ENCODE measurements around the gene NT5DC3.

Gene NT5DC3

DNA sequence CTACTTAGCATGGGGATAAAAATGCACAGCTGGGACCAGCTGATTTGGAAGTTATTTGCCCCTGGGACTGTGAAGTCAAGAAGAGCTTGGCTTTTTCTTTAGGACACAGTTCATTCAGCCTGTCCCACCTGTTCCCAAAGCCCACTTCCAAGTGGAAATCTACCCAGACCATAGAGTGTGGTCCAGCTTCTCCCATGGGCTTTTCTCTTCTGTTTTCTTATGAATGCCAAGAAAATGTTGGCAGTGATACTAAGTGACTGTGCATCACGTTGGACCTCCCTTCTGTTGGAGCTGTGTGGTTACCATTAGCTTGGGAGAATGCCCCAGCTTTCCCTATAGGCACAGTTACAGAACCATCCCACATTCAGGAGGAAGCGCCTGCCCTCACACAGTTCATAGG is 89.4 kb downstream of the NT5DC3 start:
- no peak for DNase-seq (ENCODE audit: low spot score)

DNA sequence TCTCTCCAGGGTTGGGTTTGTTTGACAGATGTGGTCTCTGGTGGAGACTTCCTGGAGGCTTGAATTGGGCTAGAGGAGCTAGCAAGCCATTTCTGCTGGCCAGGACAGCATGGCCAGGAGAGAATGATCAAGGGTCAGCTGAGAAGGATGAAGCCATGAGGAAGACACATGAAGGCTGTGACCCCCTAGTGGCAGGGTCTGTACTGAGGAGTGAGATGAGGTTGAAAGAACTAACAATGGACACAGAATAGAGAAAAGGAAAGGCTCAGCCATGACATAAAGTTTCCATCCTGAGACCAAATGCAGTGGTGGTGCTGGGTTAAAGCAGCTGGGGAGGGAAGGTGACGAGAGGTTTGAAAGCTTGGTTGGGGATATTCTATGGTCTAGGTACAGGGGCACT is 89.9 kb downstream of the NT5DC3 start:
- no peak for DNase-seq (ENCODE audit: low spot score)

DNA sequence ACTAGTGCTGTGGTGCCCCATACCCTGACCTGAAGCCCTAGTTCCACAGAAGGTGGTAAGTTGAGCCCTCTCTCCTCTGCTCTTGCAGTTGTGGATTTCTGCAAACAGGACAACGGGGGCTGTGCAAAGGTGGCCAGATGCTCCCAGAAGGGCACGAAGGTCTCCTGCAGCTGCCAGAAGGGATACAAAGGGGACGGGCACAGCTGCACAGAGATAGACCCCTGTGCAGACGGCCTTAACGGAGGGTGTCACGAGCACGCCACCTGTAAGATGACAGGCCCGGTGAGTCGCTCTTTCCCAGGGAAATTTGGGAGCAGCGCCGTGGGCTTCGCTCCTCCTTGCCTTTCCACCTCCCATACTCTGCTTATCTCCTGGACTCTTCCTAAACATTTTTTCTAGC is 92.2 kb downstream of the NT5DC3 start:
- no peak for DNase-seq (ENCODE audit: low spot score)

GRCh38 chr12:103748002-103748401 is 93.0 kb downstream of the NT5DC3 start:
- no peak for DNase-seq (ENCODE audit: low spot score)

DNA sequence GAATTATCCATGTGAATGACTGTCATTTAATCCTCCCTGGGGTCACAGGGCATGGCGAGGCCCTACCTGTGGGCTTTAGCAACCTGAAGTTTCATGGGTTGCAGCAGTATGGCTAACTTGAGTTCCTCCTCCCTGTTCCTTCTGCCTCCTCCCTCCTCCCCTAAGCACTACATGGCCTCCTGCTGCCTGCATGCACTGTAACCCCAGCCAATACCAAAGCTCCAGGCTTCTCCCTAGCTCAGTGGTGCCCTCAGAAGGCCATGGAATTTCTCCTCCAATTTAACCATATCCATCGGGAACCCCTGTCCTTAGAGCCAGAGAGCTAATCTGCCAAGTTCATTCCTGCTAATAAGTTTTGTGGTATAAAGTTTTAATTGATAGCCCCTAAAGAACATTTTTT is 95.1 kb downstream of the NT5DC3 start:
- DNase-seq (ENCODE audit: low spot score): no peak

DNA sequence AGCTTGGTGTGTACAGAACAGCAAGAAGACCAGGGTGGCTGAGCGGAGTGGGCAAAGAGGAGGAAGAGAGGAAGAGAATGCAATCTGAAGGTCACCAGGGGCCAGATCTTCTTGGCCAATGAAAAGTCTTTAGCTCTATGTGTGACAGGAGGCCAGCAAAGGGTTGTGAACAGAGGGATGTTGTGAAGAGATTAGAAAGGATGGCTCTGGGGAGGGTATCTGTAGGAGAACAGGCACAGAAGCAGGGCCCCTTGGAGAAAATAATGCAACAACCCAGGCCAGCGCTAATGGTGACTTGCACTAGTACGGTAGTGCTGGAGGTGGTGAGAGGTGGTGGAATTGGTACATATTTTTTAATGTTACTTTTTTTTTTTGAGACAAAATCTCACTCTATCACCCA is 97.2 kb downstream of the NT5DC3 start:
- DNase-seq (ENCODE audit: low spot score): no peak

DNA sequence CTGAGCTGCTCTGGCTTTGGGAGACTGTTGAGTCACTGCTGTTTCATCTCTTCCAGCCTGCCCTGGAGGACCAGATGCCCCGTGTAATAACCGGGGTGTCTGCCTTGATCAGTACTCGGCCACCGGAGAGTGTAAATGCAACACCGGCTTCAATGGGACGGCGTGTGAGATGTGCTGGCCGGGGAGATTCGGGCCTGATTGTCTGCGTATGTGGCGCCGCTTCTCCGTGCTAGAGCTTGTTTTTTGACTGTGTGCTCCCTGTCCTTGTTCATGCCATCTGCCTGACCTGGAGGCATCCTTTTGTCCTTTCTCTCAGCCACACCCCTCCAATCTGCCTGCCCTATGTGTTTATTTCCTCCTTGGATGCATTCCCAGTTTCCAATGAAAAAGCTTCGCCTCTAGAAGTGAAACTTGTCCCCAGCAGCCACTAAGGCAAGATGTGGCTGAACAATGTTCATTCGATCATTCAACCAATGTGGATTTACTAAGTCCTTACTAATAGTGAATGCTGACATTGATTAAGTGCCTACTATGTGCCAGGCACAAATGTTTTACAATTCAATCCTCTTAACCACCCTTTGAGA is 98.6 kb downstream of the NT5DC3 start:
- DNase-seq (ENCODE audit: low spot score): no peak

GRCh38 chr12:103737881-103738280 is 103.2 kb downstream of the NT5DC3 start:
- no peak for DNase-seq (ENCODE audit: low spot score)

GRCh38 chr12:103736572-103736971 is 104.5 kb downstream of the NT5DC3 start:
- DNase-seq (ENCODE audit: low spot score): no peak

DNA sequence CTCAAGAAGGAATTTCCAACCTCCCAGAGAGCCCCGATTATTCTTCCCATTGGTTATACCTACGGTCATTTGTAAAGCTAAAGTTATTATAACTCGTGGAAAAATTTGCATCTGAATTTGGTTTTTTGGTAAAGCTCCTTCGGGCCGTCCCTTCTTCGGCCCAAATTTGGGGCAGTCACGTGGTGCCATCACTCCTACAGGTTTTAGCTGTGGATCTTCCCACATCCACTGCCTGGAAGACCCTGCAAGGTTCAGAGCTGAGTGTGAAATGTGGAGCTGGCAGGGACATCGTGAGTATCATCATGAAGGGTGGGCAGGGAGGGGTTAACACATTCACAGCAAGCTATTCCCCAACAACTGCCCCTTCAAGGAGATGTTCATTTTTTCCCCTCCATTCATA is 105.7 kb downstream of the NT5DC3 start:
- no peak for DNase-seq (ENCODE audit: low spot score)

GRCh38 chr12:103734863-103735262 is 106.2 kb downstream of the NT5DC3 start:
- DNase-seq (ENCODE audit: low spot score): no peak

GRCh38 chr12:103731539-103731938 is 109.5 kb downstream of the NT5DC3 start:
- no peak for DNase-seq (ENCODE audit: low spot score)

DNA sequence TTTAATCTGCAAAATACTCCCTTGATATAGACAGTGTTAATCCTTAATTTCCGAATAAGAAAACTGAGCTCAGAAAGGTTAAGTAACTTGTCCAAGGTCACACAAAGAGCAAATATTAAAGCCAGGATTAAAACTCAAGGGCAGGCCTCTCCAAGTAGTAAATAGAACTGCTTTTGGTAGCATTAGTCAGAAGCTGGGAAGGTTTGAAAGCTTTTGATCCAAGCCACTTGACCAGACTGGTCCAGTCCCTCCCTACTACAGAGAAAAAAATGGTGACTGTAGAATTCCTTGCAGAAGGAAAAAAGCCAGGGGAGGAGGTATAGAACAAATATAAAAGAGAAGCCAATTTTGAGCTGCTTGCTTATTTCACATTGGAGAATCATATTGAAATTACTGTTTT is 111.5 kb downstream of the NT5DC3 start:
- no peak for DNase-seq (ENCODE audit: low spot score)

- no peak for DNase-seq (ENCODE audit: low spot score)
Measured at GRCh38 chr12:103728323-103728722, 112.7 kb downstream of the NT5DC3 start.

- no peak for DNase-seq (ENCODE audit: low spot score)
Measured at GRCh38 chr12:103727638-103728037, 113.4 kb downstream of the NT5DC3 start.

DNA sequence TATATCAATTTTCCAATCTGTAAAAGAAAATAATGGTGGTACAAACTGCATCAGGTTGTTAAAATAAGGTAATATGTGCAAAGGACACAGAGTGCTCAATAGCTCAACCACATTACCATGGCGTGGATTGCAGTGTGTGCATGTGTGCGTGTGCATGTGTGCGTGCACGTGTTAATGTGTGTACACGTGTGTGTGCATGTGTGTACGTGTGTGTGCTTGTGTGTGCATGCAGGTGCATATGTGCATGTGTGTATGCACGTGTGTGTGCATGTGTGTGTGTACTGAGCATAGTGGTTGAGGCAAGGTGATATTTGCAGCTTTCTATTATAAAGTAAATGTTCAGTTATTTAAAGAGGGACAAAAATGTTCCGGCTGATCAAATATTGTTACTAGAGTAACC is 115.6 kb downstream of the NT5DC3 start:
- no peak for DNase-seq (ENCODE audit: low spot score)
